ENCODE results near the gene IDE.

IDE gene

DNA sequence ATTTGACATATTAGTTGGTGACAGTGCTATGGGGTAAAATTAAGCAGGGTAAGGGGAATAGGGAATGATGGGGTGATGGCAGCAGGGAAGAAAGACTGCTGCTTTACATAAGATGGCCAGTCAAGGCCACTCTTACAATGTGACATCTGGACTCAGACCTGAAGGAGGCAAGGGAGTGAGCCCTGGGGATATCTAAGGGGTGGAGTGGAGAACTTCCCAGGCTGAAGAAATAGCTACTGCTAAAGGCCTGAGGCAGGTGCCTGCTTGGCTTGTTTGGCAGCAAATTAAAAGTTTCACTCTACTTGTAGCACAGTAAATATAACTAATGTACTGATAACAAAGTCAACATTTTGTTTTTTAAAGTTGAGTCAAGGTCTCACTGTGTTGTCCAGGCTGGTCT lies 93.5 kb downstream of the IDE start:
- TF ChIP-seq, protein P1, sequence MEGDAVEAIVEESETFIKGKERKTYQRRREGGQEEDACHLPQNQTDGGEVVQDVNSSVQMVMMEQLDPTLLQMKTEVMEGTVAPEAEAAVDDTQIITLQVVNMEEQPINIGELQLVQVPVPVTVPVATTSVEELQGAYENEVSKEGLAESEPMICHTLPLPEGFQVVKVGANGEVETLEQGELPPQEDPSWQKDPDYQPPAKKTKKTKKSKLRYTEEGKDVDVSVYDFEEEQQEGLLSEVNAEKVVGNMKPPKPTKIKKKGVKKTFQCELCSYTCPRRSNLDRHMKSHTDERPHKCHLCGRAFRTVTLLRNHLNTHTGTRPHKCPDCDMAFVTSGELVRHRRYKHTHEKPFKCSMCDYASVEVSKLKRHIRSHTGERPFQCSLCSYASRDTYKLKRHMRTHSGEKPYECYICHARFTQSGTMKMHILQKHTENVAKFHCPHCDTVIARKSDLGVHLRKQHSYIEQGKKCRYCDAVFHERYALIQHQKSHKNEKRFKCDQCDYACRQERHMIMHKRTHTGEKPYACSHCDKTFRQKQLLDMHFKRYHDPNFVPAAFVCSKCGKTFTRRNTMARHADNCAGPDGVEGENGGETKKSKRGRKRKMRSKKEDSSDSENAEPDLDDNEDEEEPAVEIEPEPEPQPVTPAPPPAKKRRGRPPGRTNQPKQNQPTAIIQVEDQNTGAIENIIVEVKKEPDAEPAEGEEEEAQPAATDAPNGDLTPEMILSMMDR (IDR thresholded peaks at IDR 0.05; ENCODE audit: insufficient read depth, low read length, poor library complexity, severe bottlenecking), result no peak
- DNase-seq (ENCODE audit: extremely low read depth, insufficient read length), result no peak
- H3K27me3 ChIP-seq (replicated peaks; ENCODE audit: control insufficient read depth, insufficient read depth, low read length), result no peaks in the 10 kb centered on the region
- no peak overlapping the region for H3K4me3 ChIP-seq (replicated peaks; ENCODE audit: low read depth, low read length)
- peaks cover 10% of the 10 kb centered on the region for H3K36me3 ChIP-seq (ENCODE audit: control insufficient read depth, insufficient read depth, low read length)

GRCh38 chr10:92479547-92479946 lies 94.3 kb downstream of the IDE start:
- DNase-seq (ENCODE audit: extremely low read depth, insufficient read length), result no peak
- Histone ChIP-seq H3K27me3 (replicated peaks; ENCODE audit: control insufficient read depth, insufficient read depth, low read length) (no peaks in the 10 kb centered on the region), H3K36me3 (ENCODE audit: control insufficient read depth, insufficient read depth, low read length) (peaks cover 11% of the 10 kb centered on the region), H3K4me3 (replicated peaks; ENCODE audit: low read depth, low read length) (no peak overlapping the region)
- TF ChIP-seq, protein P1 (IDR thresholded peaks at IDR 0.05; ENCODE audit: insufficient read depth, low read length, poor library complexity, severe bottlenecking), result no peak

GRCh38 chr10:92478536-92478935 lies 95.4 kb downstream of the IDE start:
- peaks cover 7% of the 10 kb centered on the region for H3K36me3 ChIP-seq (ENCODE audit: control insufficient read depth, insufficient read depth, low read length)
- no peak for DNase-seq (ENCODE audit: extremely low read depth, insufficient read length)
- TF ChIP-seq, protein P1 (IDR thresholded peaks at IDR 0.05; ENCODE audit: insufficient read depth, low read length, poor library complexity, severe bottlenecking), result no peak
- H3K4me3 ChIP-seq (replicated peaks; ENCODE audit: low read depth, low read length), result no peak overlapping the region
- H3K27me3 ChIP-seq (replicated peaks; ENCODE audit: control insufficient read depth, insufficient read depth, low read length), result no peaks in the 10 kb centered on the region

DNA sequence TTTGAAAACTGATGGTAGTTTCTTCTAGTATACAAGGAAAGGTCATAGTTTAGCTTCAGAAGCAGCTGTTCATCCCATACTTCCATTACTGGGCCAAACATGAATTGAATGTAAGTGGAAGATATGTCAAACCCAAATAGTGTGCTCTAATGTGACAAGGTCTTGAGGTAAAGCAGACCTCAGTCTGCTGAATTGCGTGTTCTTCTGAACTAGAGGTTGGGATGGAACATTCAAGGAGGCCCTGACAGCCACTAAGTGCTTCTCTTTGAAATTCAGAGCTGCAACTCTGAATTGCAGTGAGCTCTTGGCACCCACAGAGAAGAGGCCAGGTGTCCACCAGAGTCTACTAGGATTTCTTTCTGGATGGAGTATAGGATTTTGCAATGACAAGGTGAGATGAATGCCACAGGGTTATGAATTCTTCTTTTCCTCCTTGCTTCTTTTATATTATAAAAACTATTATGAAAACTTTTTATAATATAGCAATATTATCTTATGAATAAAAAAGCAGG lies 98.5 kb downstream of the IDE start:
- Histone ChIP-seq H3K36me3 (ENCODE audit: control insufficient read depth, insufficient read depth, low read length) (peaks cover 5% of the 10 kb centered on the region), H3K4me3 (replicated peaks; ENCODE audit: low read depth, low read length) (no peak overlapping the region), H3K27me3 (replicated peaks; ENCODE audit: control insufficient read depth, insufficient read depth, low read length) (no peaks in the 10 kb centered on the region)
- no peak for DNase-seq (ENCODE audit: extremely low read depth, insufficient read length)
- TF ChIP-seq, protein P1 (IDR thresholded peaks at IDR 0.05; ENCODE audit: insufficient read depth, low read length, poor library complexity, severe bottlenecking), result no peak

- DNase-seq (ENCODE audit: extremely low read depth, insufficient read length), result no peak
- no peaks in the 10 kb centered on the region for H3K27me3 ChIP-seq (replicated peaks; ENCODE audit: control insufficient read depth, insufficient read depth, low read length)
- H3K4me3 ChIP-seq (replicated peaks; ENCODE audit: low read depth, low read length), result no peak overlapping the region
- peaks cover 6% of the 10 kb centered on the region for H3K36me3 ChIP-seq (ENCODE audit: control insufficient read depth, insufficient read depth, low read length)
- TF ChIP-seq, protein P1 (IDR thresholded peaks at IDR 0.05; ENCODE audit: insufficient read depth, low read length, poor library complexity, severe bottlenecking), result no peak
Observed at GRCh38 chr10:92470026-92470425, 103.9 kb downstream of the IDE start.

DNA sequence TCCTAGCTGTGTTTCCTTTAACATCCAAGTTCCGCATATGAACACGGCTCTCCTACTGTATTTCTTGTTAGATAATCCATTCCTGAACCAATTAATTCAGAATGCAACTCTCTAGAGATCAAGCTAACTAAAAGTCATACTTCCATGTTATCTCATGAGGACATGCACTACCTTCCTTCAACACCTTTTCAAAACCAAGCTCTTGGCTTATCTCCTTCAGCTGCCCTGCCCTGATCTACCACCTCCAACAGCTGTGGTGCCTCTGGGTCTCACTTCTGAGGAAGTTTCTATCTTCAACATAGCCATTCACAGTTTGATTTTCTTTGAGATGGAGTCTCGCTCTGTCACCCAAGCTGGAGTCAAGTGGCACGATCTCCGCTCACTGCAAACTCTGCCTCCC lies 109.5 kb downstream of the IDE start:
- Histone ChIP-seq H3K27me3 (replicated peaks; ENCODE audit: control insufficient read depth, insufficient read depth, low read length) (no peaks in the 10 kb centered on the region), H3K4me3 (replicated peaks; ENCODE audit: low read depth, low read length) (no peak overlapping the region), H3K36me3 (ENCODE audit: control insufficient read depth, insufficient read depth, low read length) (peaks cover 10% of the 10 kb centered on the region)
- DNase-seq (ENCODE audit: extremely low read depth, insufficient read length), result no peak
- TF ChIP-seq, protein P1 (IDR thresholded peaks at IDR 0.05; ENCODE audit: insufficient read depth, low read length, poor library complexity, severe bottlenecking), result no peak

Data from GM06990 (cell line).